Measurements from ENCODE around the gene ARHGEF7.

DNA sequence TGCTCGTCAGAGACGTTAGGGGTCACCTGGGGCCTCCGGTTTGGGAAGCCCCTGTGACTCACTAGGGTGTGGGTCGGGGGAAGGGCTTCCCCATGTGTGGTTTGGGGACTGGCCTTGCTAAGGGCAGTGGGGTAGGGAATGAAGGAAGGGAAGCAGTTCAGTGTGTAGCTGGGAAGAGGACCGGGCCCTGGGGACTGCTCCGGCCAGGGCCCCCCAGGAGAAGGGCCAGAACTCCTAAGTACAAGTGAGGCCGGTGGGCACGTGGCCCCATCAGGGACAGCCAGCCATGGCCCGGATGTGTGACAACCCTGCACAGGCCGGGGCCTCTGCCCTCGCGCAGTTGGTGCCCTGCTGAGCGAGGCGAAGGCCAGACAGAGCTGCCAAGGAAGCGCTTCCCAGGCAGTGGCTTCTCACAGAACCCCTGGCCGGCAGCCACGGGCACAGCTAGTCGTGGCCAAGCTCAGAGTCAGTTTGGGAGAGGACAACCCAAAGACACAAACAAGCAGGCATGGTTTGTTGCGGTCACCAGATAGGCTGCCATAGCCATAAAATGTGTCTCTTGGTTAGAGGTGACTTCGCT, 231.1 kb downstream of the ARHGEF7 start:
- TF ChIP-seq, protein P1, sequence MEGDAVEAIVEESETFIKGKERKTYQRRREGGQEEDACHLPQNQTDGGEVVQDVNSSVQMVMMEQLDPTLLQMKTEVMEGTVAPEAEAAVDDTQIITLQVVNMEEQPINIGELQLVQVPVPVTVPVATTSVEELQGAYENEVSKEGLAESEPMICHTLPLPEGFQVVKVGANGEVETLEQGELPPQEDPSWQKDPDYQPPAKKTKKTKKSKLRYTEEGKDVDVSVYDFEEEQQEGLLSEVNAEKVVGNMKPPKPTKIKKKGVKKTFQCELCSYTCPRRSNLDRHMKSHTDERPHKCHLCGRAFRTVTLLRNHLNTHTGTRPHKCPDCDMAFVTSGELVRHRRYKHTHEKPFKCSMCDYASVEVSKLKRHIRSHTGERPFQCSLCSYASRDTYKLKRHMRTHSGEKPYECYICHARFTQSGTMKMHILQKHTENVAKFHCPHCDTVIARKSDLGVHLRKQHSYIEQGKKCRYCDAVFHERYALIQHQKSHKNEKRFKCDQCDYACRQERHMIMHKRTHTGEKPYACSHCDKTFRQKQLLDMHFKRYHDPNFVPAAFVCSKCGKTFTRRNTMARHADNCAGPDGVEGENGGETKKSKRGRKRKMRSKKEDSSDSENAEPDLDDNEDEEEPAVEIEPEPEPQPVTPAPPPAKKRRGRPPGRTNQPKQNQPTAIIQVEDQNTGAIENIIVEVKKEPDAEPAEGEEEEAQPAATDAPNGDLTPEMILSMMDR (IDR thresholded peaks at IDR 0.05): no peak
- TF ChIP-seq POLR2AphosphoS5 (IDR thresholded peaks at IDR 0.05): no peak
- TF ChIP-seq POLR2A (IDR thresholded peaks at IDR 0.05): no peak
